Liver (tissue), 9 donors: ENCODE data around the gene TWF1. TPM values are rescaled to one million over a fixed set of nuclear protein-coding genes. Genes with fewer than 3 reads are reported as not detected.

ENCODE experiments used
- DNase-seq: peaks from one replicate; pipeline ENCODE4 v3.0.0-alpha.2; 2017; ENCODE audit warnings: low spot score
- H3K27ac ChIP-seq, 2 donors: one replicate each; pipeline ENCODE4 v1.7.0; 2013; ENCODE audit warnings: inconsistent platforms in 2 of 2, low read length in 2 of 2, control low read depth in 1 of 2, low read depth in 1 of 2, mild to moderate bottlenecking in 1 of 2
- H3K27me3 ChIP-seq, 4 donors: one replicate each; pipeline versions ENCODE4 v1.6.1 to v1.7.0; 2013; ENCODE audit warnings: low read length in 3 of 4, inconsistent platforms in 1 of 4, mild to moderate bottlenecking in 1 of 4, moderate library complexity in 1 of 4; ENCODE audit not compliant: control insufficient read depth in 4 of 4, insufficient read depth in 4 of 4
- H3K36me3 ChIP-seq, 4 donors: one replicate each; pipeline versions ENCODE4 v1.6.1 to v1.7.0; 2013; ENCODE audit warnings: low read length in 3 of 4, mild to moderate bottlenecking in 3 of 4, low read depth in 1 of 4, moderate library complexity in 1 of 4; ENCODE audit not compliant: control insufficient read depth in 4 of 4, insufficient read depth in 3 of 4
- H3K4me1 ChIP-seq, 4 donors: one replicate each; pipeline versions ENCODE4 v1.6.1 to v1.7.0; 2013; ENCODE audit warnings: low read length in 3 of 4, mild to moderate bottlenecking in 3 of 4, moderate library complexity in 1 of 4; ENCODE audit not compliant: control insufficient read depth in 4 of 4, insufficient read depth in 4 of 4
- H3K4me3 ChIP-seq, 3 donors: one replicate each; pipeline versions ENCODE4 v1.6.1 to v1.7.0; 2013; ENCODE audit warnings: low read length in 3 of 3, control low read depth in 1 of 3, low read depth in 1 of 3, mild to moderate bottlenecking in 1 of 3
- H3K9ac ChIP-seq, 2 donors: one replicate each; pipeline ENCODE4 v1.7.0; 2013; ENCODE audit warnings: low read length in 2 of 2, mild to moderate bottlenecking in 2 of 2, moderate library complexity in 2 of 2, control low read depth in 1 of 2, low read depth in 1 of 2
- H3K9me3 ChIP-seq, 4 donors: one replicate each; pipeline versions ENCODE4 v1.6.1 to v1.7.0; 2013; ENCODE audit warnings: low read length in 3 of 4; ENCODE audit not compliant: control insufficient read depth in 4 of 4
- EGR1 ChIP-seq, 2 donors: IDR thresholded peaks; 2 replicates each; pipeline ENCODE4 v1.6.1; 2016 to 2018; ENCODE audit warnings: antibody characterized with exemption in 2 of 2, low read depth in 2 of 2
- FOXA1 ChIP-seq: IDR thresholded peaks from 2 replicates; pipeline ENCODE4 v1.6.1; 2016; ENCODE audit warnings: antibody characterized with exemption
- FOXA2 ChIP-seq: IDR thresholded peaks from 2 replicates; pipeline ENCODE4 v1.6.1; 2016; ENCODE audit warnings: antibody characterized with exemption
- GABPA ChIP-seq, 2 donors: IDR thresholded peaks in 1 of 2; conservative IDR thresholded peaks in 1 of 2; 2 replicates each; pipeline ENCODE4 v1.6.1; 2016; ENCODE audit warnings: antibody characterized with exemption in 2 of 2, mild to moderate bottlenecking in 1 of 2, moderate library complexity in 1 of 2
- HNF4A ChIP-seq, 2 donors: conservative IDR thresholded peaks; 2 replicates each; pipeline ENCODE4 v1.6.1; 2016; ENCODE audit warnings: antibody characterized with exemption in 2 of 2, mild to moderate bottlenecking in 2 of 2
- HNF4G ChIP-seq: IDR thresholded peaks from 2 replicates; pipeline ENCODE4 v1.6.1; 2016; ENCODE audit warnings: antibody characterized with exemption
- JUND ChIP-seq, 2 donors: IDR thresholded peaks; 2 replicates each; pipeline ENCODE4 v1.6.1; 2016; ENCODE audit warnings: antibody characterized with exemption in 2 of 2
- NR2F2 ChIP-seq: IDR thresholded peaks from 2 replicates; pipeline ENCODE4 v1.6.1; 2016; ENCODE audit warnings: antibody characterized with exemption
- RAD21 ChIP-seq, 2 donors: IDR thresholded peaks; 2 replicates each; pipeline ENCODE4 v1.6.1; 2016; ENCODE audit warnings: antibody characterized with exemption in 2 of 2, mild to moderate bottlenecking in 2 of 2
- RXRA ChIP-seq, 2 donors: IDR thresholded peaks; 2 replicates each; pipeline ENCODE4 v1.6.1; 2017 to 2018; ENCODE audit warnings: antibody characterized with exemption in 2 of 2, mild to moderate bottlenecking in 1 of 2
- SP1 ChIP-seq: IDR thresholded peaks from 2 replicates; pipeline ENCODE4 v1.6.1; 2018; ENCODE audit warnings: antibody characterized with exemption, mild to moderate bottlenecking
- TAF1 ChIP-seq: conservative IDR thresholded peaks from 2 replicates; pipeline ENCODE4 v1.6.1; 2016; ENCODE audit warnings: antibody characterized with exemption, mild to moderate bottlenecking
- YY1 ChIP-seq: IDR thresholded peaks from 2 replicates; pipeline ENCODE4 v1.6.1; 2016; ENCODE audit warnings: antibody characterized with exemption, mild to moderate bottlenecking
- ZBTB33 ChIP-seq: IDR thresholded peaks from 2 replicates; pipeline ENCODE4 v1.6.1; 2016; ENCODE audit warnings: antibody characterized with exemption
- WGBS: extraction: QIAGEN DNeasy Blood & Tissue Kit; methylation state at CpG from one replicate; pipeline ENCODE4 v1.1.7; 2013; 5-methylcytosine and 5-hydroxymethylcytosine counted together
- polyA plus RNA-seq, 2 donors: library from polyadenylated mRNA; stranded (reverse) in 1 of 2; unstranded in 1 of 2; fragments of 200-250 nt in 1 of 2; fragments of >200 nt in 1 of 2; fragmentation: Nextera tagmentation in 1 of 2; extraction: Ambion mirVana in 1 of 2; gene quantifications; one replicate each; pipeline versions ENCODE4 v1.2.1 to v1.2.3, GENCODE V29; 2013 to 2015
- total RNA-seq, 2 donors: library from RNA; depleted of rRNA; stranded (reverse); fragments of >200 nt; gene quantifications; one replicate each; pipeline ENCODE4 v1.2.3, GENCODE V29; 2014
- TF ChIP-seq, protein P1 (sequence below): IDR thresholded peaks from 2 replicates; pipeline ENCODE4 v1.6.1; 2016; ENCODE audit warnings: antibody characterized with exemption
- TF ChIP-seq, protein P2 (sequence below): IDR thresholded peaks from 2 replicates; pipeline ENCODE4 v1.6.1; 2016; ENCODE audit warnings: antibody characterized with exemption
- TF ChIP-seq, protein P3 (sequence below): fragments of 150-350 bp; IDR thresholded peaks from 2 replicates; pipeline ENCODE4 v1.5.1; 2017; ENCODE audit warnings: improper control_type of control experiment, low read depth, low read length; ENCODE audit not compliant: missing input control
- TF ChIP-seq, protein P4 (sequence below): IDR thresholded peaks from 2 replicates; pipeline ENCODE4 v1.6.1; 2016; ENCODE audit warnings: antibody characterized with exemption, mild to moderate bottlenecking
- donor health status: healthy.
- donor health status: healthy.
- donor health status: healthy.
- donor health status: healthy.
- donor health status: healthy.

TWF1 gene
- total and polyA plus RNA-seq, 4 donors = 25.6 to 32.5 (median 31.0) TPM

GRCh38 chr12:43852744-43853143 lies 46.6 kb upstream of the TWF1 start:
- Histone ChIP-seq H3K4me1 (no peaks in the 10 kb centered on the region), H3K9ac (no peak overlapping the region), H3K4me3 (no peak overlapping the region), H3K36me3 (no peaks in the 10 kb centered on the region), H3K9me3 (no peaks in the 10 kb centered on the region), H3K27me3 (no peaks in the 10 kb centered on the region), H3K27ac (no peak overlapping the region)
- DNase-seq = no peak
- TF ChIP-seq TAF1 (no peak), YY1 (no peak), FOXA2 (no peak), HNF4A (conservative IDR thresholded peaks at IDR 0.05) (no peak)
- TF ChIP-seq, protein P1, sequence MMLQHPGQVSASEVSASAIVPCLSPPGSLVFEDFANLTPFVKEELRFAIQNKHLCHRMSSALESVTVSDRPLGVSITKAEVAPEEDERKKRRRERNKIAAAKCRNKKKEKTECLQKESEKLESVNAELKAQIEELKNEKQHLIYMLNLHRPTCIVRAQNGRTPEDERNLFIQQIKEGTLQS = no peak
- WGBS = 97% methylated on average over 1 of the region's 1 CpG

DNA sequence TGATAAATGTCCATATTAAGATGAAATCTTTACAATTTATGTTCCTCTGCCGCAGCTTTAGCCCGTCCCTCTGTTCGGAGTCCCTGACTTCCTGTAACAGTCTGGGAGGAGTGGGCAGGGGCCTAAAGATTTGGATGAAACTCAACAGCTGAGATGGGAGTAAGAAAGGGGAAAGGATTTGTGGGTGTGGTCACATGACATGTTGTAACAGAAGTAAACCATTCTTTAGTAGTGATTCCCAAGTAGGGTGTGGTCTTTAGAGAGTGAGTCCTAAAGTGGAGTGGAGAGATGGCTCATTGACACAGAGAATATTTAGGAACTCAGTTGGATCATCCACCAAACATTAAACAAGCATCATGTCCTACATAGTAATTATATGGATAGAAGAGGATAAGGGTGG lies 42.7 kb upstream of the TWF1 start:
- DNase-seq = no peak
- TF ChIP-seq RAD21 (IDR thresholded peaks at IDR 0.05) (no peak), ZBTB33 (no peak), FOXA1 (no peak), YY1 (no peak), GABPA (IDR thresholded peaks at IDR 0.05 in 1 of 2, conservative IDR thresholded peaks at IDR 0.05 in 1 of 2) (no peak), HNF4A (conservative IDR thresholded peaks at IDR 0.05) (no peak), NR2F2 (no peak), TAF1 (no peak), RXRA (IDR thresholded peaks at IDR 0.05) (no peak), SP1 (no peak), EGR1 (IDR thresholded peaks at IDR 0.05; ENCODE audit: low read depth in 2 of 2) (no peak), FOXA2 (no peak), HNF4G (no peak), JUND (IDR thresholded peaks at IDR 0.05) (no peak)
- TF ChIP-seq, protein P2, sequence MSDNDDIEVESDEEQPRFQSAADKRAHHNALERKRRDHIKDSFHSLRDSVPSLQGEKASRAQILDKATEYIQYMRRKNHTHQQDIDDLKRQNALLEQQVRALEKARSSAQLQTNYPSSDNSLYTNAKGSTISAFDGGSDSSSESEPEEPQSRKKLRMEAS = no peak
- TF ChIP-seq, protein P3, sequence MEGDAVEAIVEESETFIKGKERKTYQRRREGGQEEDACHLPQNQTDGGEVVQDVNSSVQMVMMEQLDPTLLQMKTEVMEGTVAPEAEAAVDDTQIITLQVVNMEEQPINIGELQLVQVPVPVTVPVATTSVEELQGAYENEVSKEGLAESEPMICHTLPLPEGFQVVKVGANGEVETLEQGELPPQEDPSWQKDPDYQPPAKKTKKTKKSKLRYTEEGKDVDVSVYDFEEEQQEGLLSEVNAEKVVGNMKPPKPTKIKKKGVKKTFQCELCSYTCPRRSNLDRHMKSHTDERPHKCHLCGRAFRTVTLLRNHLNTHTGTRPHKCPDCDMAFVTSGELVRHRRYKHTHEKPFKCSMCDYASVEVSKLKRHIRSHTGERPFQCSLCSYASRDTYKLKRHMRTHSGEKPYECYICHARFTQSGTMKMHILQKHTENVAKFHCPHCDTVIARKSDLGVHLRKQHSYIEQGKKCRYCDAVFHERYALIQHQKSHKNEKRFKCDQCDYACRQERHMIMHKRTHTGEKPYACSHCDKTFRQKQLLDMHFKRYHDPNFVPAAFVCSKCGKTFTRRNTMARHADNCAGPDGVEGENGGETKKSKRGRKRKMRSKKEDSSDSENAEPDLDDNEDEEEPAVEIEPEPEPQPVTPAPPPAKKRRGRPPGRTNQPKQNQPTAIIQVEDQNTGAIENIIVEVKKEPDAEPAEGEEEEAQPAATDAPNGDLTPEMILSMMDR = no peak
- TF ChIP-seq, protein P1 = no peak
- TF ChIP-seq, protein P4, sequence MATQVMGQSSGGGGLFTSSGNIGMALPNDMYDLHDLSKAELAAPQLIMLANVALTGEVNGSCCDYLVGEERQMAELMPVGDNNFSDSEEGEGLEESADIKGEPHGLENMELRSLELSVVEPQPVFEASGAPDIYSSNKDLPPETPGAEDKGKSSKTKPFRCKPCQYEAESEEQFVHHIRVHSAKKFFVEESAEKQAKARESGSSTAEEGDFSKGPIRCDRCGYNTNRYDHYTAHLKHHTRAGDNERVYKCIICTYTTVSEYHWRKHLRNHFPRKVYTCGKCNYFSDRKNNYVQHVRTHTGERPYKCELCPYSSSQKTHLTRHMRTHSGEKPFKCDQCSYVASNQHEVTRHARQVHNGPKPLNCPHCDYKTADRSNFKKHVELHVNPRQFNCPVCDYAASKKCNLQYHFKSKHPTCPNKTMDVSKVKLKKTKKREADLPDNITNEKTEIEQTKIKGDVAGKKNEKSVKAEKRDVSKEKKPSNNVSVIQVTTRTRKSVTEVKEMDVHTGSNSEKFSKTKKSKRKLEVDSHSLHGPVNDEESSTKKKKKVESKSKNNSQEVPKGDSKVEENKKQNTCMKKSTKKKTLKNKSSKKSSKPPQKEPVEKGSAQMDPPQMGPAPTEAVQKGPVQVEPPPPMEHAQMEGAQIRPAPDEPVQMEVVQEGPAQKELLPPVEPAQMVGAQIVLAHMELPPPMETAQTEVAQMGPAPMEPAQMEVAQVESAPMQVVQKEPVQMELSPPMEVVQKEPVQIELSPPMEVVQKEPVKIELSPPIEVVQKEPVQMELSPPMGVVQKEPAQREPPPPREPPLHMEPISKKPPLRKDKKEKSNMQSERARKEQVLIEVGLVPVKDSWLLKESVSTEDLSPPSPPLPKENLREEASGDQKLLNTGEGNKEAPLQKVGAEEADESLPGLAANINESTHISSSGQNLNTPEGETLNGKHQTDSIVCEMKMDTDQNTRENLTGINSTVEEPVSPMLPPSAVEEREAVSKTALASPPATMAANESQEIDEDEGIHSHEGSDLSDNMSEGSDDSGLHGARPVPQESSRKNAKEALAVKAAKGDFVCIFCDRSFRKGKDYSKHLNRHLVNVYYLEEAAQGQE = no peak
- Histone ChIP-seq H3K4me3 (no peak overlapping the region), H3K27me3 (no peaks in the 10 kb centered on the region), H3K9ac (no peak overlapping the region), H3K4me1 (peaks cover 0 to 1% (median 0%) of the 10 kb centered on the region in 4 donors), H3K36me3 (peaks cover 0 to 3% (median 0%) of the 10 kb centered on the region in 4 donors), H3K9me3 (no peaks in the 10 kb centered on the region), H3K27ac (no peak overlapping the region)
- WGBS = 99% methylated on average over 3 of the region's 3 CpGs
